Right lobe of liver (tissue), 6 donors: ENCODE data around the gene NOS1AP. TPM values are rescaled to one million over a fixed set of nuclear protein-coding genes. Genes with fewer than 3 reads are reported as not detected.
A peak's percentile ranks its signal among the peaks of the same experiment; 100 is the strongest.

Source experiments
- ATAC-seq, 4 donors: fragments of 200-7000 bp; cut with Tn5 transposase; one replicate each; pipeline ENCODE4 v1.9.1; 2020; ENCODE audit warnings: mild to moderate bottlenecking in 4 of 4, moderate library complexity in 4 of 4
- DNase-seq, 3 donors: peaks; one replicate each; pipeline ENCODE4 v3.0.0-alpha.2; 2020
- H3K27ac ChIP-seq, 3 donors: fragments of 200-600 bp; one replicate each; pipeline ENCODE4 v1.8.0; 2022
- H3K27me3 ChIP-seq, 2 donors: fragments of 200-600 bp; one replicate each; pipeline ENCODE4 v1.8.0; 2022
- H3K36me3 ChIP-seq, 4 donors: fragments of 200-600 bp; sonication (generic) in 1 of 4; one replicate each; pipeline versions ENCODE4 v1.5.1 to v1.8.0; 2017 to 2022; ENCODE audit warnings: control low read depth in 1 of 4
- H3K4me1 ChIP-seq, 4 donors: fragments of 200-600 bp; sonication (generic) in 1 of 4; one replicate each; pipeline versions ENCODE4 v1.5.1 to v1.8.0; 2017 to 2022; ENCODE audit warnings: control low read depth in 1 of 4
- H3K4me3 ChIP-seq, 3 donors: fragments of 200-600 bp; one replicate each; pipeline ENCODE4 v1.8.0; 2022
- H3K9me3 ChIP-seq, 4 donors: fragments of 200-600 bp; sonication (generic) in 1 of 4; one replicate each; pipeline versions ENCODE4 v1.5.1 to v1.8.0; 2017 to 2022; ENCODE audit warnings: control low read depth in 1 of 4
- CTCF ChIP-seq, 4 donors: fragments of 200-600 bp in 3 of 4; fragments of 450-650 bp in 1 of 4; IDR thresholded peaks; one replicate each; pipeline versions ENCODE4 v1.5.1 to v1.8.0; 2016 to 2022; ENCODE audit warnings: antibody characterized with exemption in 4 of 4, mild to moderate bottlenecking in 2 of 4
- POLR2A ChIP-seq: fragments of 450-650 bp; IDR thresholded peaks from one replicate; pipeline ENCODE4 v1.6.1; 2017; ENCODE audit warnings: antibody characterized with exemption, mild to moderate bottlenecking
- WGBS: methylation state at CpG from one replicate; pipeline ENCODE4 v1.1.6; 2018; ENCODE audit warnings: low coverage, low lambda C conversion rate; ENCODE audit not compliant: insufficient coverage; ENCODE audit errors: missing lambda C conversion rate; 5-methylcytosine and 5-hydroxymethylcytosine counted together
- intact Hi-C, 2 donors: fragments of 100-400 bp; cut with DNase I; formaldehyde crosslinking; loops; one replicate each; pipeline versions ENCODE4 v1.11.2 to v1.14.1; 2022
- total RNA-seq, 6 experiments: library from RNA; depleted of rRNA in 2 of 6; stranded (reverse); fragments of >200 nt in 2 of 6; fragmentation: NEBNext Ultra II Directional in 3 of 6; extraction: Animal tissue kit (Norgen Biotek cat#: 25700) in 3 of 6; gene quantifications; one replicate each; pipeline versions ENCODE4 v1.1.0 to v1.2.4, GENCODE V29; 2016 to 2023
- donor health status: DM: no; HTN: yes; CAD: no.
- donor health status: DM: no; HTN: no; CAD: no.
- donor health status: DM: no; HTN: no; CAD: no.
- donor health status: DM: no; HTN: yes; CAD: no.
- donor health status: DM: no; HTN: yes; CAD: no.

The NOS1AP gene
- total RNA-seq, 6 experiments from 2014 or later, result 4.7 to 24.8 (median 11.6) TPM

GRCh38 chr1:162138112-162138511, 68.6 kb downstream of the NOS1AP start:
- no peaks in the 10 kb centered on the region for H3K36me3 ChIP-seq
- ATAC-seq, result no peak

GRCh38 chr1:162138599-162139181, 69.2 kb downstream of the NOS1AP start:
- H3K4me3 ChIP-seq, result no peak overlapping the region
- DNase-seq (no peak), ATAC-seq (no peak)
- H3K9me3 ChIP-seq, result no peaks in the 10 kb centered on the region
- no peaks in the 10 kb centered on the region for H3K36me3 ChIP-seq
- peaks cover 0 to 34% (median 15%) of the 10 kb centered on the region in 4 donors for H3K4me1 ChIP-seq
- TF ChIP-seq POLR2A (no peak), CTCF (IDR thresholded peaks at IDR 0.05) (no peak)
- H3K27me3 ChIP-seq, result no peaks in the 10 kb centered on the region
- intact Hi-C loops, result no loop called here
- H3K27ac ChIP-seq, result no peak overlapping the region
- 75% methylated on average over 4 of the region's 4 CpGs for WGBS

More at GRCh38 chr1:162138112-162138511, 68.6 kb downstream of the NOS1AP start:
- peaks cover 0 to 40% (median 17%) of the 10 kb centered on the region in 4 donors for H3K4me1 ChIP-seq
- 81% methylated on average over 2 of the region's 2 CpGs for WGBS
- H3K27ac ChIP-seq, result no peak overlapping the region
- no peak for DNase-seq
- TF ChIP-seq POLR2A (no peak), CTCF (IDR thresholded peaks at IDR 0.05) (no peak)
- no peak overlapping the region for H3K4me3 ChIP-seq
- H3K27me3 ChIP-seq, result no peaks in the 10 kb centered on the region
- intact Hi-C loops, result no loop called here
- no peaks in the 10 kb centered on the region for H3K9me3 ChIP-seq

- intact Hi-C loops, result no loop called here
- WGBS, result 80% methylated on average over 1 of the region's 1 CpG
- H3K4me1 ChIP-seq, result peaks cover 0 to 31% (median 12%) of the 10 kb centered on the region in 4 donors
- no peaks in the 10 kb centered on the region for H3K27me3 ChIP-seq
- no peak for TF ChIP-seq POLR2A
- H3K4me3 ChIP-seq, result no peak overlapping the region
- no peak for DNase-seq
- no peaks in the 10 kb centered on the region for H3K9me3 ChIP-seq
- no peak for ATAC-seq
- H3K27ac ChIP-seq, result no peak overlapping the region
- no peaks in the 10 kb centered on the region for H3K36me3 ChIP-seq
Observed at GRCh38 chr1:162139211-162139610, 69.7 kb downstream of the NOS1AP start.

- intact Hi-C loops, result no loop called here
- no peak overlapping the region for H3K4me3 ChIP-seq
- 81% methylated on average over 5 of the region's 5 CpGs for whole genome bisulfite sequencing
- no peaks in the 10 kb centered on the region for H3K36me3 ChIP-seq
- DNase-seq (no peak), ATAC-seq (peak in 3 of 4 donors; percentile 26 to 41 (median 33))
- TF ChIP-seq POLR2A (no peak), CTCF (IDR thresholded peaks at IDR 0.05) (no peak)
- no peaks in the 10 kb centered on the region for H3K9me3 ChIP-seq
- H3K27me3 ChIP-seq, result no peaks in the 10 kb centered on the region
- H3K27ac ChIP-seq, result no peak overlapping the region
- H3K4me1 ChIP-seq, result peaks cover 0 to 35% (median 11%) of the 10 kb centered on the region in 4 donors
Observed at GRCh38 chr1:162141281-162142054, 72.0 kb downstream of the NOS1AP start.

GRCh38 chr1:162142968-162143367, 73.5 kb downstream of the NOS1AP start:
- TF ChIP-seq CTCF (IDR thresholded peaks at IDR 0.05) (no peak), POLR2A (no peak)
- H3K27me3 ChIP-seq, result no peaks in the 10 kb centered on the region
- H3K36me3 ChIP-seq, result no peaks in the 10 kb centered on the region
- H3K27ac ChIP-seq, result no peak overlapping the region
- no peak overlapping the region for H3K4me3 ChIP-seq
- DNase-seq, result no peak
- intact Hi-C loops, result no loop called here
- no peaks in the 10 kb centered on the region for H3K9me3 ChIP-seq
- no peak for ATAC-seq
- H3K4me1 ChIP-seq, result peaks cover 0 to 22% (median 5%) of the 10 kb centered on the region in 4 donors
- WGBS, result 100% methylated on average over 1 of the region's 3 CpGs
